GM12878 (cell line): ENCODE results near the gene TMC2. TPM values are rescaled to one million over a fixed set of nuclear protein-coding genes. Genes with fewer than 3 reads are reported as not detected.

ENCODE experiments used
- ATAC-seq: fragments of 200-7000 bp; cut with Tn5 transposase; 3 replicates; pipeline ENCODE4 v1.9.1; 2020; ENCODE audit warnings: mild to moderate bottlenecking, moderate library complexity
- BruUV-seq: library from RNA; stranded (reverse); fragments of 400-500 nt; replicated peaks from 2 replicates; lab custom pipeline; 2021; lab: Mats Ljungman, UMichigan
- CTCF ChIA-PET: fragments of 300-600 bp; sonication (Branson Sonifier 250); formaldehyde crosslinking; extraction: SDS; loops from one replicate; lab custom pipeline; 2021; ENCODE audit warnings: inconsistent platforms; lab: Yijun Ruan, JAX
- POLR2A ChIA-PET: fragments of 350-600 bp; formaldehyde crosslinking; extraction: SDS; loops from one replicate; lab custom pipeline; 2021; ENCODE audit warnings: inconsistent platforms; lab: Charles Lee
- RAD21 ChIA-PET: fragments of 300-600 bp; sonication (Branson Sonifier 250); formaldehyde crosslinking; loops from one replicate; lab custom pipeline; 2023; ENCODE audit warnings: antibody characterized with exemption; ENCODE audit not compliant: unreplicated experiment; lab: Charles Lee
- SMC1A ChIA-PET: fragments of 300-600 bp; sonication (Branson Sonifier 250); formaldehyde crosslinking; loops from one replicate; lab custom pipeline; 2023; ENCODE audit not compliant: unreplicated experiment, uncharacterized antibody; lab: Charles Lee
- DNase-seq: peaks from one replicate; pipeline ENCODE4 v3.0.0-alpha.2; 2011; ENCODE audit warnings: low read depth, low spot score
- FAIRE-seq: peaks from 3 replicates; lab custom pipeline; 2011; peaks lifted over from hg19 to GRCh38; lab: Jason Lieb, UNC
- H2AFZ ChIP-seq: 2 replicates; pipeline ENCODE4 v1.6.0; 2011; ENCODE audit warnings: low read depth, low read length, control low read depth; ENCODE audit not compliant: control insufficient read depth
- H3K27ac ChIP-seq: 2 replicates; pipeline ENCODE4 v1.5.1; 2011; ENCODE audit warnings: control low read depth; ENCODE audit not compliant: control insufficient read depth, insufficient read depth
- H3K27me3 ChIP-seq, 2 experiments: replicated peaks in 1 of 2; 2 replicates each; pipeline versions ENCODE4 v1.6.0 to v1.6.1; 2011; ENCODE audit warnings: low read length in 1 of 2; ENCODE audit not compliant: control insufficient read depth in 2 of 2, insufficient read depth in 2 of 2
- H3K36me3 ChIP-seq, 2 experiments: 2 replicates each; pipeline ENCODE4 v1.5.1; 2011; ENCODE audit warnings: low read length in 1 of 2; ENCODE audit not compliant: control insufficient read depth in 2 of 2, insufficient read depth in 2 of 2
- H3K4me1 ChIP-seq: 2 replicates; pipeline ENCODE4 v1.6.1; 2011; ENCODE audit warnings: mild to moderate bottlenecking, low read length, moderate library complexity, mixed read lengths; ENCODE audit not compliant: control insufficient read depth, insufficient read depth
- H3K4me2 ChIP-seq: 2 replicates; pipeline ENCODE4 v1.6.0; 2011; ENCODE audit warnings: control low read depth; ENCODE audit not compliant: control insufficient read depth, insufficient read depth
- H3K4me3 ChIP-seq: fragments of 200-600 bp; sonication (generic); 2 replicates; pipeline ENCODE4 v1.5.1; 2016
- H3K79me2 ChIP-seq: 2 replicates; pipeline ENCODE4 v1.6.0; 2011; ENCODE audit warnings: low read length; ENCODE audit not compliant: control insufficient read depth, insufficient read depth
- H3K9ac ChIP-seq: 2 replicates; pipeline ENCODE4 v1.8.0; 2011; ENCODE audit warnings: low read length, control low read depth, mixed read lengths; ENCODE audit not compliant: control insufficient read depth, insufficient read depth
- H3K9me3 ChIP-seq: replicated peaks from 3 replicates; pipeline ENCODE4 v1.5.1; 2011; ENCODE audit warnings: mild to moderate bottlenecking, low read length; ENCODE audit not compliant: control insufficient read depth, insufficient read depth
- H4K20me1 ChIP-seq: 2 replicates; pipeline ENCODE4 v1.6.0; 2011; ENCODE audit not compliant: control insufficient read depth, insufficient read depth
- ATF3 ChIP-seq: IDR thresholded peaks from 2 replicates; pipeline ENCODE4 v1.6.1; 2011; ENCODE audit warnings: low read depth, mild to moderate bottlenecking, low read length, moderate library complexity, borderline replicate concordance; ENCODE audit errors: extremely low read depth
- BRCA1 ChIP-seq: IDR thresholded peaks from 2 replicates; pipeline ENCODE4 v1.6.1; 2011; ENCODE audit warnings: low read depth, low read length, improper control_type of control experiment
- EZH2 ChIP-seq: IDR thresholded peaks from 2 replicates; pipeline ENCODE4 v1.6.1; 2012; ENCODE audit warnings: low read depth, mild to moderate bottlenecking, control low read depth, inconsistent platforms, low read length, borderline replicate concordance; ENCODE audit not compliant: control insufficient read depth
- FOXK2 ChIP-seq: fragments of 450-650 bp; IDR thresholded peaks from 2 replicates; pipeline ENCODE4 v1.6.1; 2017; ENCODE audit warnings: mild to moderate bottlenecking, moderate library complexity
- GABPA ChIP-seq: IDR thresholded peaks from 2 replicates; pipeline ENCODE4 v1.6.1; 2014; ENCODE audit warnings: antibody characterized with exemption, low read depth, mild to moderate bottlenecking, inconsistent platforms
- HDGF ChIP-seq: fragments of 450-650 bp; IDR thresholded peaks from 2 replicates; pipeline ENCODE4 v1.6.1; 2016; ENCODE audit warnings: antibody characterized with exemption
- MLLT1 ChIP-seq: fragments of 450-650 bp; IDR thresholded peaks from 2 replicates; pipeline ENCODE4 v1.6.1; 2016; ENCODE audit warnings: mild to moderate bottlenecking
- PAX8 ChIP-seq: fragments of 450-650 bp; IDR thresholded peaks from 2 replicates; pipeline ENCODE4 v1.6.1; 2017; ENCODE audit warnings: mild to moderate bottlenecking, moderate library complexity
- POLR2A ChIP-seq: IDR thresholded peaks from 2 replicates; pipeline ENCODE4 v1.6.1; 2011; ENCODE audit warnings: low read depth, mild to moderate bottlenecking, low read length
- POLR2AphosphoS2 ChIP-seq: IDR thresholded peaks from 2 replicates; pipeline ENCODE4 v1.6.1; 2011; ENCODE audit warnings: low read depth, mild to moderate bottlenecking, low read length, improper control_type of control experiment, moderate library complexity
- RCOR1 ChIP-seq: conservative IDR thresholded peaks from 2 replicates; pipeline ENCODE4 v1.6.1; 2012; ENCODE audit warnings: low read depth, low read length, improper control_type of control experiment
- SMAD5 ChIP-seq: IDR thresholded peaks from 2 replicates; pipeline ENCODE4 v1.6.1; 2016; ENCODE audit warnings: antibody characterized with exemption, low read depth
- SP1 ChIP-seq: IDR thresholded peaks from one replicate; pipeline ENCODE4 v1.6.1; 2011; ENCODE audit warnings: low read depth, low read length
- SREBF1 ChIP-seq: IDR thresholded peaks from 2 replicates; pipeline ENCODE4 v1.6.1; 2012; ENCODE audit warnings: mild to moderate bottlenecking, low read length
- STAT3 ChIP-seq: IDR thresholded peaks from 2 replicates; pipeline ENCODE4 v1.6.1; 2011; ENCODE audit warnings: low read depth, low read length, improper control_type of control experiment
- TAF1 ChIP-seq: IDR thresholded peaks from 2 replicates; pipeline ENCODE4 v1.6.1; 2011; ENCODE audit warnings: mild to moderate bottlenecking, low read depth, low read length, borderline replicate concordance
- TCF3 ChIP-seq: IDR thresholded peaks from 2 replicates; pipeline ENCODE4 v1.6.1; 2012; ENCODE audit warnings: low read depth, mild to moderate bottlenecking, low read length, borderline replicate concordance; ENCODE audit not compliant: insufficient read depth
- ZNF622 ChIP-seq: fragments of 450-650 bp; IDR thresholded peaks from 2 replicates; pipeline ENCODE4 v1.6.1; 2017; ENCODE audit warnings: mild to moderate bottlenecking, inconsistent platforms
- WGBS: methylation state at CpG from one replicate; pipeline ENCODE4 v1.1.6; 2016; ENCODE audit warnings: low lambda C conversion rate; ENCODE audit not compliant: insufficient replicate concordance, insufficient coverage; ENCODE audit errors: missing lambda C conversion rate; 5-methylcytosine and 5-hydroxymethylcytosine counted together
- in situ Hi-C: fragments of 300-500 bp; cut with MboI; formaldehyde crosslinking; loops from 9 replicates; pipeline ENCODE4 v1.14.3; 2018; ENCODE audit warnings: mixed read lengths
- intact Hi-C: fragments of 100-400 bp; cut with micrococcal nuclease; formaldehyde crosslinking; loops from one replicate; pipeline ENCODE4 v1.14.2; 2022; ENCODE audit not compliant: unreplicated experiment
- polyA plus RNA-seq, 11 experiments: library from polyadenylated mRNA; depleted of rRNA in 4 of 11; unstranded in 6 of 11; stranded (reverse) in 5 of 11; fragments of >200 nt; fragmentation: Nextera tagmentation in 4 of 11; fragmentation: Illumina TruSeq in 1 of 11; extraction: Ambion mirVana in 4 of 11; extraction: Trizol in 1 of 11; gene quantifications; 1 replicate in 1 of 11; 2 replicates in 10 of 11; pipeline versions ENCODE4 v1.2.1 to v1.2.3, GENCODE V29; 2011 to 2016; ENCODE audit warnings: inconsistent platforms in 2 of 11, missing spikeins in 2 of 11, low read depth in 1 of 11
- total RNA-seq, 4 experiments: library from RNA; depleted of rRNA in 3 of 4; stranded (reverse); fragments of >200 nt in 3 of 4; fragmentation: Illumina TruSeq in 1 of 4; extraction: Trizol in 1 of 4; gene quantifications; 2 replicates each; pipeline versions ENCODE4 v1.2.1 to v1.2.3, GENCODE V29; 2013 to 2021

TMC2 gene
- total and polyA plus RNA-seq, 10 of the 15 experiments (the other 5 are each of a cell fraction or from before 2014, with no cell fraction given): 0.08 TPM; not detected in 9

GRCh38 chr20:2593756-2594155 is 57.4 kb downstream of the TMC2 start:
- no peak for ATAC-seq
- CTCF ChIA-PET: no interaction called here

More at GRCh38 chr20:2593756-2594155, 57.4 kb downstream of the TMC2 start:
- no peak overlapping the region for H3K9ac ChIP-seq
- ChIA-PET SMC1A (no interaction called here), POLR2A (no interaction called here), RAD21 (no interaction called here)
- WGBS: 0% methylated on average over 1 of the region's 1 CpG
- H3K27ac ChIP-seq: no peak overlapping the region
- intact Hi-C loops (no loop called here), in situ Hi-C loops (no loop called here)
- no peak overlapping the region for H2AFZ ChIP-seq
- no peak for FAIRE-seq
- H3K27me3 ChIP-seq: no peaks in the 10 kb centered on the region; a peak in 1 of 4 replicates
- no peak overlapping the region for H3K4me2 ChIP-seq
- no peak for DNase-seq
- no TSS peak for BruUV-seq
- no peaks in the 10 kb centered on the region for H3K9me3 ChIP-seq
- TF ChIP-seq STAT3: no peak
- TF ChIP-seq ZNF622: no peak
- TF ChIP-seq TCF3: no peak
- TF ChIP-seq GABPA: no peak
- no peak for TF ChIP-seq FOXK2
- no peak for TF ChIP-seq MLLT1
- no peak for TF ChIP-seq SMAD5
- TF ChIP-seq BRCA1: no peak
- TF ChIP-seq POLR2AphosphoS2: no peak
- no peak for TF ChIP-seq RCOR1
- TF ChIP-seq PAX8: no peak
- no peak for TF ChIP-seq POLR2A
- no peak for TF ChIP-seq HDGF
- TF ChIP-seq SREBF1: no peak
- TF ChIP-seq EZH2: no peak
- TF ChIP-seq SP1: no peak
- no peak for TF ChIP-seq ATF3
- no peak for TF ChIP-seq TAF1
- no peaks in the 10 kb centered on the region for H3K36me3 ChIP-seq
- no peak overlapping the region for H3K4me3 ChIP-seq
- H3K4me1 ChIP-seq: no peaks in the 10 kb centered on the region
- H3K79me2 ChIP-seq: no peaks in the 10 kb centered on the region
- H4K20me1 ChIP-seq: no peaks in the 10 kb centered on the region; the same call in 1 of the 2 replicates
